ENCODE results near the gene ALAS1. TPM values are rescaled to one million over a fixed set of nuclear protein-coding genes. Genes with fewer than 3 reads are reported as not detected.

ALAS1 gene
- total RNA-seq, result 10 to 100 TPM; 31.1 to 50.5 (median 38.9) TPM

GRCh38 chr3:52197842-52198625 lies at the start of gene ALAS1:
Gene ALAS1, plus strand, starts transcription at chr3:52198160. Its CDS starts 1,082 bp downstream, at chr3:52199242.
- peak within 1 kb of the TSS; percentile 79 to 89 (median 85) for H3K27ac ChIP-seq (replicated peaks in 1 of 4)
- no peaks in the 10 kb centered on the region for H3K27me3 ChIP-seq
- intact Hi-C loops (cut with DNase I), result no loop called here
- peaks cover 63 to 82% (median 80%) of the 10 kb centered on the region in 4 donors for H3K4me1 ChIP-seq
- no peaks in the 10 kb centered on the region for H3K9me3 ChIP-seq
- H3K4me3 ChIP-seq, result peak within 1 kb of the TSS; percentile 70 to 95 (median 89)
- 0% methylated on average over 21 of the region's 71 CpGs for WGBS
- peaks cover 8 to 34% (median 30%) of the 10 kb centered on the region in 4 donors for H3K36me3 ChIP-seq
- DNase-seq (ENCODE audit: extremely low spot score), result peak; percentile 95
- TF ChIP-seq POLR2A (IDR thresholded peaks at IDR 0.05; ENCODE audit: low read depth), result peak; percentile 74
- no peak for TF ChIP-seq EP300 (IDR thresholded peaks at IDR 0.05)
- peak; percentile 95 for TF ChIP-seq POLR2AphosphoS5 (IDR thresholded peaks at IDR 0.05)
- TF ChIP-seq CTCF (IDR thresholded peaks at IDR 0.05), result peak; percentile 8 to 43 (median 33)

GRCh38 chr3:52149021-52149420 lies 48.9 kb upstream of the ALAS1 start:
- WGBS, result 94% methylated on average over 3 of the region's 8 CpGs
- no peak for DNase-seq (ENCODE audit: extremely low spot score)
- intact Hi-C loops (cut with DNase I), result loop anchor here (5.0 kb wide), 1 partner anchor 97 kb away; no protein-coding TSS in a partner anchor

GRCh38 chr3:52149726-52150125 lies 48.2 kb upstream of the ALAS1 start:
- H3K4me3 ChIP-seq, result no peak overlapping the region
- 94% methylated on average over 11 of the region's 11 CpGs for WGBS
- H3K9me3 ChIP-seq, result no peaks in the 10 kb centered on the region
- H3K4me1 ChIP-seq, result peaks cover 9 to 13% (median 11%) of the 10 kb centered on the region in 4 donors
- DNase-seq (ENCODE audit: extremely low spot score), result no peak
- H3K27ac ChIP-seq (replicated peaks in 1 of 4), result no peak overlapping the region
- no peak for TF ChIP-seq CTCF (IDR thresholded peaks at IDR 0.05)
- TF ChIP-seq EP300 (IDR thresholded peaks at IDR 0.05), result no peak
- TF ChIP-seq POLR2A (IDR thresholded peaks at IDR 0.05; ENCODE audit: low read depth), result no peak
- no peak for TF ChIP-seq POLR2AphosphoS5 (IDR thresholded peaks at IDR 0.05)
- intact Hi-C loops (cut with DNase I), result loop anchor here (5.0 kb wide), 1 partner anchor 97 kb away; no protein-coding TSS in a partner anchor
- H3K36me3 ChIP-seq, result no peaks in the 10 kb centered on the region
- H3K27me3 ChIP-seq, result no peaks in the 10 kb centered on the region

More at GRCh38 chr3:52149021-52149420, 48.9 kb upstream of the ALAS1 start:
- Histone ChIP-seq H3K36me3 (no peaks in the 10 kb centered on the region), H3K4me1 (peaks cover 10 to 13% (median 12%) of the 10 kb centered on the region in 4 donors), H3K4me3 (no peak overlapping the region), H3K27me3 (no peaks in the 10 kb centered on the region), H3K27ac (replicated peaks in 1 of 4) (no peak overlapping the region), H3K9me3 (no peaks in the 10 kb centered on the region)
- no peak for TF ChIP-seq CTCF (IDR thresholded peaks at IDR 0.05)
- TF ChIP-seq POLR2A (IDR thresholded peaks at IDR 0.05; ENCODE audit: low read depth), result no peak
- TF ChIP-seq POLR2AphosphoS5 (IDR thresholded peaks at IDR 0.05), result no peak
- TF ChIP-seq EP300 (IDR thresholded peaks at IDR 0.05), result no peak

GRCh38 chr3:52150357-52150756 lies 47.6 kb upstream of the ALAS1 start:
- Histone ChIP-seq H3K4me1 (peaks cover 13 to 18% (median 17%) of the 10 kb centered on the region in 4 donors), H3K9me3 (no peaks in the 10 kb centered on the region), H3K27me3 (no peaks in the 10 kb centered on the region), H3K4me3 (no peak overlapping the region), H3K36me3 (no peaks in the 10 kb centered on the region), H3K27ac (replicated peaks in 1 of 4) (no peak overlapping the region)
- no peak for DNase-seq (ENCODE audit: extremely low spot score)
- TF ChIP-seq CTCF (IDR thresholded peaks at IDR 0.05) (no peak), EP300 (IDR thresholded peaks at IDR 0.05) (no peak), POLR2AphosphoS5 (IDR thresholded peaks at IDR 0.05) (no peak), POLR2A (IDR thresholded peaks at IDR 0.05; ENCODE audit: low read depth) (no peak)
- WGBS, result 97% methylated on average over 3 of the region's 3 CpGs
- intact Hi-C loops (cut with DNase I), result no loop called here

Data from esophagus muscularis mucosa (tissue), 4 donors.